Transverse colon (tissue), 4 donors: ENCODE data around the gene STRBP.

Experiments used
- POLR2A ChIP-seq: fragments of 450-650 bp; IDR thresholded peaks from one replicate; pipeline ENCODE4 v1.6.1; 2016; ENCODE audit warnings: antibody characterized with exemption, mild to moderate bottlenecking, moderate library complexity
- POLR2AphosphoS5 ChIP-seq, 3 donors: sonication (generic); formaldehyde crosslinking; IDR thresholded peaks; one replicate each; pipeline ENCODE4 v1.6.1; 2016; ENCODE audit warnings: antibody characterized with exemption in 3 of 3
- TF ChIP-seq, protein P1 (sequence below), 5 experiments: fragments of 200-600 bp in 3 of 5; fragments of 450-650 bp in 2 of 5; sonication (generic) in 3 of 5; IDR thresholded peaks; 1 replicate in 2 of 5; 2 replicates in 3 of 5; pipeline ENCODE4 v1.5.1; 2016 to 2017; ENCODE audit warnings: antibody characterized with exemption in 5 of 5, inconsistent platforms in 3 of 5, mild to moderate bottlenecking in 2 of 5, moderate library complexity in 1 of 5

- TF ChIP-seq, protein P1, sequence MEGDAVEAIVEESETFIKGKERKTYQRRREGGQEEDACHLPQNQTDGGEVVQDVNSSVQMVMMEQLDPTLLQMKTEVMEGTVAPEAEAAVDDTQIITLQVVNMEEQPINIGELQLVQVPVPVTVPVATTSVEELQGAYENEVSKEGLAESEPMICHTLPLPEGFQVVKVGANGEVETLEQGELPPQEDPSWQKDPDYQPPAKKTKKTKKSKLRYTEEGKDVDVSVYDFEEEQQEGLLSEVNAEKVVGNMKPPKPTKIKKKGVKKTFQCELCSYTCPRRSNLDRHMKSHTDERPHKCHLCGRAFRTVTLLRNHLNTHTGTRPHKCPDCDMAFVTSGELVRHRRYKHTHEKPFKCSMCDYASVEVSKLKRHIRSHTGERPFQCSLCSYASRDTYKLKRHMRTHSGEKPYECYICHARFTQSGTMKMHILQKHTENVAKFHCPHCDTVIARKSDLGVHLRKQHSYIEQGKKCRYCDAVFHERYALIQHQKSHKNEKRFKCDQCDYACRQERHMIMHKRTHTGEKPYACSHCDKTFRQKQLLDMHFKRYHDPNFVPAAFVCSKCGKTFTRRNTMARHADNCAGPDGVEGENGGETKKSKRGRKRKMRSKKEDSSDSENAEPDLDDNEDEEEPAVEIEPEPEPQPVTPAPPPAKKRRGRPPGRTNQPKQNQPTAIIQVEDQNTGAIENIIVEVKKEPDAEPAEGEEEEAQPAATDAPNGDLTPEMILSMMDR (IDR thresholded peaks at IDR 0.05), result no peak
- TF ChIP-seq POLR2AphosphoS5 (IDR thresholded peaks at IDR 0.05) (no peak), POLR2A (no peak)
These were observed 41.2 kb upstream of the STRBP start for GRCh38 chr9:123309611-123310010.
